Activated CD8-positive, alpha-beta T cell treated with anti-CD3 and anti-CD28 coated beads, Interleukin-2, amount 10 ng/mL, durations not matched to agents 7 days and 5 days (primary cell): ENCODE results near the gene CSNK1E. TPM values are rescaled to one million over a fixed set of nuclear protein-coding genes. Genes with fewer than 3 reads are reported as not detected.
A peak's percentile ranks its signal among the peaks of the same experiment; 100 is the strongest.

Source experiments
- ATAC-seq: fragments of 150-1000 bp; cut with Tn5 transposase; one replicate; pipeline ENCODE4 v1.10.0; 2021; ENCODE audit warnings: moderate library complexity
- CTCF ChIA-PET: fragments of 350-600 bp; sonication (Branson Sonifier 250); formaldehyde crosslinking; loops from one replicate; lab custom pipeline; 2021; ENCODE audit warnings: antibody characterized with exemption; lab: Charles Lee
- POLR2A ChIA-PET: fragments of 350-600 bp; sonication (Branson Sonifier 250); formaldehyde crosslinking; loops from one replicate; lab custom pipeline; 2021; ENCODE audit warnings: antibody characterized with exemption; lab: Charles Lee
- DNase-seq: peaks from one replicate; pipeline ENCODE4 v3.0.0-alpha.2; 2020
- H3K27ac Mint-ChIP-seq: one replicate; pipeline ENCODE4 v1.8.0; 2021; ENCODE audit warnings: mild to moderate bottlenecking, mixed read lengths
- H3K27me3 Mint-ChIP-seq: one replicate; pipeline ENCODE4 v1.8.0; 2021; ENCODE audit warnings: low read depth, mixed read lengths
- H3K36me3 Mint-ChIP-seq: one replicate; pipeline ENCODE4 v1.8.0; 2021; ENCODE audit warnings: low read depth, mixed read lengths
- H3K4me1 Mint-ChIP-seq: one replicate; pipeline ENCODE4 v1.8.0; 2021; ENCODE audit warnings: low read depth, mixed read lengths
- H3K4me3 Mint-ChIP-seq: one replicate; pipeline ENCODE4 v1.8.0; 2021; ENCODE audit warnings: mild to moderate bottlenecking, mixed read lengths
- H3K9me3 Mint-ChIP-seq: one replicate; pipeline ENCODE4 v1.8.0; 2022; ENCODE audit warnings: mixed read lengths; ENCODE audit not compliant: insufficient read depth
- total RNA-seq, 2 experiments: library from RNA; stranded (reverse); gene quantifications; one replicate each; pipeline ENCODE4 v1.2.3, GENCODE V29; 2021

The CSNK1E gene
- total RNA-seq, 2 experiments from 2014 or later, result 74.7 to 82.9 TPM

GRCh38 chr22:38313384-38313955 is 3.8 kb downstream of the CSNK1E start:
- Mint-ChIP-seq H3K27me3 (no peaks in the 10 kb centered on the region), H3K4me3 (no peak overlapping the region), H3K36me3 (peaks cover 19% of the 10 kb centered on the region), H3K9me3 (no peaks in the 10 kb centered on the region), H3K4me1 (peaks cover 60% of the 10 kb centered on the region), H3K27ac (peak overlapping the region; percentile 89)
- ATAC-seq (no peak), DNase-seq (peak; percentile 46)
- ChIA-PET CTCF (interaction anchor here (0.9 to 1.1 kb wide), 3 partner anchors 15 to 261 kb away, joined by 3 read pairs; no protein-coding TSS in a partner anchor), POLR2A (no interaction called here)

DNA sequence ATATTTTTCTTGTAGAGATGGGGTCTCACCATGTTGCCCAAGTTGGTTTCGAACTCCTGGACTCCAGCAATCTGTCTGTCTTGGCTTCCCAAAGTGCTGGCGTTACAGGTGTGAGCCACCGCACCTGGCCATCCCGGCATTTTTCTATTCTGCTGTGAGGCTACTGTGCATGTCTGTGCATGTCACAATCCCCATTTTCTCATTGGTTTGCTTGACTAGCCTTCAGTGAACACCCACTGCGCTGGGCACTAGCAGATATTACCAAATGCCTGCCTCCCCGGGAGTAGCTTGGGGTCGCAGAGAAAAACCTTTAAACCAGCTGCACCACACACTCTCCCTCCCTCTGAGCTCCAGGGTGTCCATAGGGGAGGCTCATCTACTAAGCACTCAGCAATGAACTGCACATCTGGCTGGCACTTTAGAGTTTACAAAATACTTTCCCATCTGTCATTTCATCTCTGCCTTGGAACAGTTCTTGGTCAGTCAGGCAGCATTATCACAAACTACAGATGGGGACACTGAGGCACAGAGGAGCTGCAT is 4.9 kb downstream of the CSNK1E start:
- no peak for DNase-seq
- H3K4me1 Mint-ChIP-seq, result peaks cover 53% of the 10 kb centered on the region
- no peak overlapping the region for H3K4me3 Mint-ChIP-seq
- H3K9me3 Mint-ChIP-seq, result no peaks in the 10 kb centered on the region
- H3K27ac Mint-ChIP-seq, result peak overlapping the region; percentile 80
- peaks cover 21% of the 10 kb centered on the region for H3K36me3 Mint-ChIP-seq
- ChIA-PET POLR2A (no interaction called here), CTCF (interaction anchor here (0.9 kb wide), 1 partner anchor 260 kb away, joined by 3 read pairs; no protein-coding TSS in a partner anchor)
- no peak for ATAC-seq
- H3K27me3 Mint-ChIP-seq, result no peaks in the 10 kb centered on the region

- ChIA-PET POLR2A (interaction anchor here (0.6 kb wide), 1 partner anchor 467 kb away, joined by 3 read pairs; the partner anchor contains the start of gene ANKRD54), CTCF (interaction anchor here (0.9 kb wide), 1 partner anchor 259 kb away, joined by 3 read pairs; no protein-coding TSS in a partner anchor)
- Mint-ChIP-seq H3K36me3 (peaks cover 23% of the 10 kb centered on the region), H3K4me1 (peaks cover 56% of the 10 kb centered on the region), H3K27me3 (no peaks in the 10 kb centered on the region), H3K9me3 (no peaks in the 10 kb centered on the region), H3K27ac (peak overlapping the region; percentile 80), H3K4me3 (no peak overlapping the region)
- ATAC-seq (no peak), DNase-seq (no peak)
Observed at GRCh38 chr22:38311323-38311620, 6.0 kb downstream of the CSNK1E start.

- Mint-ChIP-seq H3K27ac (peak overlapping the region; percentile 80), H3K4me1 (peaks cover 56% of the 10 kb centered on the region), H3K36me3 (peaks cover 29% of the 10 kb centered on the region), H3K4me3 (no peak overlapping the region), H3K27me3 (no peaks in the 10 kb centered on the region), H3K9me3 (no peaks in the 10 kb centered on the region)
- ChIA-PET POLR2A (interaction anchor here (0.6 kb wide), 1 partner anchor 466 kb away, joined by 3 read pairs; the partner anchor contains the start of gene ANKRD54), CTCF (no interaction called here)
- no peak for ATAC-seq
- DNase-seq, result no peak
Observed at GRCh38 chr22:38310518-38311322, 6.5 kb downstream of the CSNK1E start.

DNA sequence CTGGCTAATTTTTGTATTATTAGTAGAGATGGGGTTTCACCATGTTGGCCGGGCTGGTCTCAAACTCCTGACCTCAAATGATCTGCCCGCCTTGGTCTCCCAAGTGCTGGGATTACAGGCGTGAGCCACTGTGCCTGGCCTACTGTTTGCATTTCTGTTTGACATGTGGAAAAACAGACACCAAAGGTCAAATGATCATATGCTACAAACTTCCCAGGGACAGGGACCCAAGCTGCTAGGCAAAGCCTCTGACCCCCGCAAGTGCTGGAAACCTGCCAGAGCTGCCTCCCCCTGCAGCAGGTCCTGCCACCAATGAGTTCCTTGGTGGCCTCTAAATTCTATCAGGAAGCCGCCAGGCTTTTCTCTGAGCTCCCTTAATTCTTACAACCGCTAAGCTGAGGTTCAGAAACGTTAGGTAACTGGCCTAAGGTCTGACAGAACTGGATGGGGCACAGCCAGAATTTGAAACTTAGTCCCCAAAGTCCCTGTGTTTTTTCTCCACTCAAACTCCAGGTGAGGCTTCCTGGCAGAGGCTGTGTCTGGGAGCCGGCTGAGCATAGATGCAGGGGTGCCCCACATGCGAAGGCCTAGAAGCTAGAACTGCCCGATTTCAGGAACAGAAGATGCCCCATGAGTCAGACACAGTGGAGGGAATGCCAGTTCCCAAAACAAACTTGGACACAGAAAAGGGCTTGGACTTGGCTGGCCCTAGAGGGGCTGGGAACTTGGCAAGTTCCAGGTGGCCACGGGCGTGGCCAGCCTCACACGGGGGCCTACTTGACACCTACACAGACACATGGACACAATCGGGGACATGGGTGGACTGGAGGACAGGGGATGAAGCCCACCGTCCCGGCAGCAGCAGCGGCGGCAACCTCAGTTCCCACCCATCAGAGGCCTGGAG is 7.4 kb downstream of the CSNK1E start:
- Mint-ChIP-seq H3K36me3 (peaks cover 29% of the 10 kb centered on the region), H3K4me3 (no peak overlapping the region), H3K4me1 (peaks cover 53% of the 10 kb centered on the region), H3K27ac (no peak overlapping the region), H3K27me3 (no peaks in the 10 kb centered on the region), H3K9me3 (no peaks in the 10 kb centered on the region)
- ChIA-PET CTCF (no interaction called here), POLR2A (no interaction called here)
- ATAC-seq, result no peak
- no peak for DNase-seq

DNA sequence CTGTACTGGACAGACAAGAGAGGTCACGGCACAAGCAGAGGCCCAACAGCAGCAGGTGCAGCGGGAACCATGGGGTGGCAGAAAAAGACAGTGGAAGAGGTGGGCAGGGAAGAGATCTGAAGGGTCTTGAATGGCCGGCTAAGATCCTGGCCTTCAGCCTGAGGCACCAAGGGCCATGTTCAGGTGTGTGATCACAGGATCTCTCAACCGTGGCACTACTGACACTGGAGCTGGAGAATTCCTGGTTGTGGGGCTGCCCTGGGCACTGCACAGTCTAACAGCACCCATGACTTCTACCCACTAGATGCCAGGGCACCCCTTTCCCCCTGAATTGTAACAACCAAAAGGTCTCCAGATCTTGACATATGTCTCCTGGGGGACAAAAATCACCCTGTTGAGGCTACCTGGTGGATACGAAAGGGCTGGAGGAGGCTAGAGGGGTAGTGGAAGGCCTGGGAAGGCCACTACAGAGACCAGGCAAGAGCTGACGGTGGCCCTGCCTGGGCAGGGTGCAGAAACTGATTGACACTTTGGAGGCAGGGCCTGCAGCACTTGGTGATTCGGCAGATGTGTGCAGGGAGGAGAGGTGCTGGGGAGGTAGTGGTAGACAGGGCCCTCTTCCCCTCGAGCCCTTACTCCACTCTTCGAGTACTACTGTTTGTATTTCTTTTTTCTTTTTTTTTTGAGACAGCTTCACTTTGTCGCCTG is 8.3 kb downstream of the CSNK1E start:
- Mint-ChIP-seq H3K4me1 (peaks cover 44% of the 10 kb centered on the region), H3K27me3 (no peaks in the 10 kb centered on the region), H3K4me3 (no peak overlapping the region), H3K27ac (peak overlapping the region; percentile 56), H3K36me3 (peaks cover 31% of the 10 kb centered on the region), H3K9me3 (no peaks in the 10 kb centered on the region)
- POLR2A ChIA-PET, result no interaction called here
- ATAC-seq (no peak), DNase-seq (no peak)
- CTCF ChIA-PET, result no interaction called here

DNA sequence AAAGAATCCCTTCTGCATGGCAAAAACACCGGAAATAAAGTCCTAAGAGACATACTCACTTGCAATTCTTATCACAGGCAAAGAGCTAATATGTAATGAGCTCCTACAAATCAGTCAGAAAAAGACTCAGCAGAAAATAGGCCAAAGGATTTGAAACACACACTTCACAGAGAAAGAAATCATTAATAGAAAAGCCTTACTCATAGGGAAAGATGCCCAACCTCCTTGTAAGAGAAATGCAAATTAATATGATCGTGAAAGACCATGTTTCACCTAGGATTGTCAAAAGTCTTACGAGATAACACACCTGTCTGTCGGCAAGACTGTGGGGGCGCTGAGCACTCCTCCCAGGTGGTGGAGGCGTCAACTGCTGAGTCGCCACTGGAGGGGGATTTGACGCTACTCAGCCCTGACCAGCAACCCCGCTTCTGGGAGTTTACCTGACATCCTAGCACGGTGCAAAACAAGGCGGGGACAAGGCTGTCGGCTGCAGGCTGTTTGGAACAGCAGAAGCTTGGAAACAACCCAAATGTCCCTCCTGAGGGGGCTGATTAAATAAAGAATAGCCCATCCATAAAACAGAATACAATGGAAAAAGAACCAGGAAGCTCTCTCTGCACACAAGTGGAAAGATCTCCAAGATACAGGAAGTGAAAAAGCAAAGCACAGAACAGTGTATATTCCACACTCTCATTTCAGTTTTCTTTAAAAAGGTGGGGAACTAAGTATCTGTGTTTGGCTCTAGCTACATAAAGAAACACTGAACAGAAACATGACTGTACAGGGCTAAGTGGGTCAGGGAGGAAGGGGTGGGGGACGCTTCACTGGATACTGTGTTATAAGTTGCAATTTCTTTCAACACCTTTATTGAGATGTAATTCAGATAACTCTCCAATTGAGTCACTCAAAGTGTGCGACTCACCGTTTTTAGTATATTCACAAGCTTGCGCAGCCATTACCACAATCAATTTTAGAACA is 11.5 kb downstream of the CSNK1E start:
- H3K9me3 Mint-ChIP-seq, result no peaks in the 10 kb centered on the region
- CTCF ChIA-PET, result interaction anchor here (0.9 to 1.4 kb wide), 7 partner anchors 8 to 254 kb away, joined by 3 to 4 read pairs (median 3); no protein-coding TSS in a partner anchor
- H3K27me3 Mint-ChIP-seq, result no peaks in the 10 kb centered on the region
- POLR2A ChIA-PET, result interaction anchor here (0.6 to 0.9 kb wide), 3 partner anchors 19 to 105 kb away, joined by 3 to 4 read pairs (median 3); no protein-coding TSS in a partner anchor
- H3K36me3 Mint-ChIP-seq, result peaks cover 27% of the 10 kb centered on the region
- H3K27ac Mint-ChIP-seq, result peak overlapping the region; percentile 66
- DNase-seq, result no peak
- no peak overlapping the region for H3K4me3 Mint-ChIP-seq
- peaks cover 16% of the 10 kb centered on the region for H3K4me1 Mint-ChIP-seq
- peak; percentile 50 for ATAC-seq

DNA sequence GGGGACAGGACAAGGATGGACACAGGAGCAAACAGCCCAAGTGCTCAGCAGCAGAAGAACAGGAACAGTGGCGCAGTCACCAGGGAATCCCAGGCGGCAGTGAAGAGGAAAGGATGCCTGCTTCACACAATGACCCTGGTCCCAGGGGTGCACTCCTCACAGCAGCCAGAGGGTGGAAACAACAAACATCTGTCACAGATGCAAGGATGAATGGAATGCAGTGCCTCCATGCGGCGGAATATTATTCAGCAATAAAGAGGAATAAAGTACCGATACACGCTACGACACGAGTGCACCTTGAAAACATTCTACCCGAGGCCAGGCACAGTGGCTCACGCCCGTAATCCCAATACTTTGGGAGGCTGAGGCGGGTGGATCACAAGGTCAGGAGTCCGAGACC is 12.7 kb downstream of the CSNK1E start:
- H3K27me3 Mint-ChIP-seq, result no peaks in the 10 kb centered on the region
- no peaks in the 10 kb centered on the region for H3K9me3 Mint-ChIP-seq
- H3K36me3 Mint-ChIP-seq, result peaks cover 26% of the 10 kb centered on the region
- ATAC-seq (no peak), DNase-seq (no peak)
- no peak overlapping the region for H3K27ac Mint-ChIP-seq
- ChIA-PET CTCF (no interaction called here), POLR2A (no interaction called here)
- H3K4me1 Mint-ChIP-seq, result peaks cover 13% of the 10 kb centered on the region
- H3K4me3 Mint-ChIP-seq, result no peak overlapping the region

DNA sequence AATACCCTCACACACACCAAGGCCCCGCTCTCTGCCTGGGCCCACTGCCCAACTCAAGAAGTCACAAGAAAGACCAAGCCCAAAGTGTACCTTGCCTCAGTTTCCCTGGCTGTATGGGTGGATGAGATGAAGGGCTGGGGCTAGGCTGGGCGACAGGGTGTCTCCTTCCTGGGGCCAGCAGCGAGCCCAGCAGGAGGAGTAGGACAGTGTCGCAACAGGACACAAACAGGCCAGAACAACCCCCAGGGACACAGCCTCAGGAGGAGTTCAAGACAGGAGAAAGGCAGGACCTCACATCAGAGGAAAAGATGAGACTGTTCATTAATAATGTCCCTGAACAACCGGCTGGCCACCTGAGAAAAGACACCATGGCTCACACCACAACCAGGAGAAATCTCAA is 13.3 kb downstream of the CSNK1E start:
- Mint-ChIP-seq H3K27me3 (no peaks in the 10 kb centered on the region), H3K4me1 (peaks cover 13% of the 10 kb centered on the region), H3K27ac (no peak overlapping the region), H3K9me3 (no peaks in the 10 kb centered on the region), H3K4me3 (no peak overlapping the region), H3K36me3 (peaks cover 28% of the 10 kb centered on the region)
- ATAC-seq (no peak), DNase-seq (no peak)
- CTCF ChIA-PET, result no interaction called here
- POLR2A ChIA-PET, result no interaction called here

- CTCF ChIA-PET, result no interaction called here
- Mint-ChIP-seq H3K4me1 (peaks cover 13% of the 10 kb centered on the region), H3K4me3 (no peak overlapping the region), H3K27ac (no peak overlapping the region), H3K36me3 (peaks cover 29% of the 10 kb centered on the region), H3K9me3 (no peaks in the 10 kb centered on the region), H3K27me3 (no peaks in the 10 kb centered on the region)
- DNase-seq (no peak), ATAC-seq (no peak)
- POLR2A ChIA-PET, result no interaction called here
Observed at GRCh38 chr22:38302906-38303305, 14.3 kb downstream of the CSNK1E start.
